NCI-H2227 (cell line): ENCODE results near the gene GALK2.

Source experiments
- DNase-seq: peaks from one replicate; lab custom pipeline; 2025; ENCODE audit not compliant: unreplicated experiment; lab: John Stamatoyannopoulos, UW

The GALK2 gene

GRCh38 chr15:49278751-49279150 is 108.7 kb downstream of the GALK2 start:
- DNase-seq, result no peak

DNA sequence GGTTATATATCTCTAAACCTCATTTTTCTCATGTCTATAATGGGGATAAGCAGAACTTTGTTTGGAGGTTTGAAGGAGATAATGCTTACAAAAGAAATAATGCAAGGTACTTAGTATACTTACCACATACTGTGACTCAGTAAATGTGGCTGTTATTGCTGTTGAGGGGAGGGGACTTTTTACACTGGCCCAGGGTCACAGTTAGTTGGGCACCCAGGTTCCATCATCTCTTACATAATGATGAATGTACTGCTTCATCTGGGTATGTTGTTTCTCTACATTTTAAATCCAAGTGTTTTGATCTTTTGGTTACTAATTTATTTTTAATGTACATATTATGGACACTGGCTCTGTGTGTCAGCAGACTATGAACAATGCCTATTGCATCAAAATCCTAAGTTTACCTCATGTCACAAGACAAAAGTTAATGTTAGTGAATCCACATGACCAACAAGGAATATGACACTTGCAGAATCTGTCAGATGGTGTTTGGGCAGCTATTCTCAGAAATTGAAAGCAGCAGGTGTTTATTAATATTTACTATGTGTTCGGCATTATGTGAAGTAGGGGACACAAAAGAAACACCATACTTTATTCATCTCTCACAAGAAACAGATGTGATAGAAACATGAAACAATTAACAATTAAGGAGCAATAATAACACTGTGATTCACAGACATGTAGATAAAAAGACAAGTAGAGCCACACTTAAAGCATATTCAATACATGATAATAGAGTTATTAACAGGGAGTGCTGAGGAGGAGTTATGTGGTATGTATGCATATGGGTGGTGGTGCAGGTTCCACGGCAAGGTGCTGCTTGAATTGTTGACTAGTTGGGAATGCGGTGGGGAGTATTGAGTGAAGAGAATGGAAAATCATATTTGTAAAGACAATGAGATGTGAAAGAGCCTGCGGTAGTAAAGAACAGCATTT is 109.7 kb downstream of the GALK2 start:
- no peak for DNase-seq

DNA sequence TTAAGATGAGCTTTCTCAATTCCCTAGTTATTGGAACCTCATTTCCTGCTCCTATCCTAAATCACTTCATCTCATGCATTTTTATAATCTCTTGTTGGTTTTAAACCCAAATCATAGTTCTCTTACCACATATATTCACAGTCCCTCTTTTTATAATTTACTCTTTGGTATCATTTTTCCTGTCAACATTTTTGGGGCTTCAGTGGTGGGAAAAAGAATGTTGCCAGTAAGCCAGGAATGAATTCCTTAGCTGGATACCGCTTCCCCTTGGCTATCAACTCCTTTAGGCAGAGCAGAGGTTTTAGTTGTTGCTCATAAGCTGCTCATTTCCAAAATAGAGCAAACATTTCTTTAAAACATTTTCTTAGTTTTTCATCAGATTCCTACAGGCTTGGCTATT is 112.3 kb downstream of the GALK2 start:
- DNase-seq, result no peak

GRCh38 chr15:49286649-49287404 is 116.8 kb downstream of the GALK2 start:
- no peak for DNase-seq

GRCh38 chr15:49287481-49287880 is 117.4 kb downstream of the GALK2 start:
- DNase-seq, result no peak

- DNase-seq, result no peak
Measured at GRCh38 chr15:49288391-49288790, 118.3 kb downstream of the GALK2 start.

- no peak for DNase-seq
Measured at GRCh38 chr15:49290191-49290590, 120.1 kb downstream of the GALK2 start.

GRCh38 chr15:49293941-49294340 is 123.9 kb downstream of the GALK2 start:
- DNase-seq, result no peak

GRCh38 chr15:49296258-49296657 is 126.2 kb downstream of the GALK2 start:
- no peak for DNase-seq

DNA sequence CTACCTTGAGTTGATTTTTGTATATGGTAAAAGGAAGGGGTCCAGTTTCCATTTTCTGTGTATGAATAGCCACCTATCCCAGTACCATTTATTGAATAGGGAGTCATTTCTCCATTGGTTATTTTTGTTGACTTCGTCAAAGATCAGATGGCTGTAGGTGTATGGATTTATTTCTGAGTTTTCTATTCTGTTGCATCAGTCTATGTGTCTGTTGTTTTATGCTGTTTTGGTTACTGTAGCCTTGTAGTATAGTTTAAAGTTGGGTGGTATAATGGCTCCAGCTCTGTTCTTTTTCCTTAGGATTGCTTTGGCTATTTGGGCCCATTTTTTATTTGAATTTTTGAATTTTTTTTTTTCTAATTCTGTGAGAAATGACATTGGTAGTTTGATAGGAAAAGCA is 127.5 kb downstream of the GALK2 start:
- no peak for DNase-seq

DNA sequence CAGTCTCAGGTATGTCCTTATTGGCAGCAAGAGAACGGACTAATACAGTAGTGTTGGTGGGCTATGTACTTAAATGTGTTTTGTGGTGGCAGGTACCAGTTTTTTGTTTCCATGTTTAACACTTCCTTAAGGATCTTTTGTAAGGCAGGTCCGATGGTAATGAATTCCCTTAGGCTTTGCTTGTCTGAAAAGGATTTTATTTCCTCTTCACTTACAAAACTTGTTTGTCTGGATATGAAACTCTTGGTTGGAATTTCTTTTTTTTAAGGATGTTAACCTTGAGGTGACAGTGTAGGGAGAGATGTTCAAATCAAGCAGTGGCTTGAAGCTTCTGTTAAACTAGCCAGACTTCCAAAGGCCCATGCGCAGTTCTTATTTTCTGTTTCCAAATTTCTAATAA is 130.8 kb downstream of the GALK2 start:
- DNase-seq, result no peak

GRCh38 chr15:49301562-49301961 is 131.5 kb downstream of the GALK2 start:
- DNase-seq, result no peak

DNA sequence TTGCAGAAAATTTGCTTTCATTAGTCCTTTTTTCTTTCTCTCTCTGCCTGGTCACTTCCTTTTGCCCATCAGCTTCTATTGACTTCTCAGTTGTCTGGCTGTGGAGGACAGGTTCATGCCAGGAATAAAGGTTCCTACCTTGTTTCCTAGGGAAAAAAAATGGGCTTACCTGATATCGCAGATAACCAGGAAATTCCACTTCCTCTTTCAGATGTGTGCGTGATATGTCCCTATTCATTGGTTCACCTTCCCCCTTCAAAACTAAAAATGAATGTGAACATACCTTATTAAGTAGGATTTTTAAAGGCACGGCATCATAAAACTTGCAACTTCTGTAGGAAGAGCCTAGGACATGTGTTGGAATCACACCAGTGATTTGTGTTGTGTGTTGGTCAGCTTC is 133.0 kb downstream of the GALK2 start:
- DNase-seq, result no peak

- DNase-seq, result no peak
Measured at GRCh38 chr15:49306551-49306950, 136.5 kb downstream of the GALK2 start.

GRCh38 chr15:49308686-49309085 is 138.6 kb downstream of the GALK2 start:
- no peak for DNase-seq

GRCh38 chr15:49309889-49310288 is 139.8 kb downstream of the GALK2 start:
- no peak for DNase-seq

GRCh38 chr15:49313650-49314049 is 143.6 kb downstream of the GALK2 start:
- DNase-seq, result no peak

GRCh38 chr15:49314716-49315115 is 144.7 kb downstream of the GALK2 start:
- DNase-seq, result no peak

- no peak for DNase-seq
Measured at GRCh38 chr15:49315391-49315823, 145.4 kb downstream of the GALK2 start.

GRCh38 chr15:49320351-49320750 is 150.3 kb downstream of the GALK2 start:
- DNase-seq, result no peak

GRCh38 chr15:49323207-49323606 is 153.2 kb downstream of the GALK2 start:
- no peak for DNase-seq

GRCh38 chr15:49327927-49328326 is 157.9 kb downstream of the GALK2 start:
- DNase-seq, result no peak
